ENCODE measurements around the gene CENPS. TPM values are rescaled to one million over a fixed set of nuclear protein-coding genes. Genes with fewer than 3 reads are reported as not detected.

The CENPS gene
- total and polyA plus RNA-seq, 9 of the 15 experiments (the other 6 are each of a cell fraction or from before 2014, with no cell fraction given) = 10.2 to 36.0 (median 26.0) TPM

GRCh38 chr1:10474613-10475507, 44.6 kb downstream of the CENPS start, which contains the start of gene PEX14 (continued):
- TF ChIP-seq, protein P1, sequence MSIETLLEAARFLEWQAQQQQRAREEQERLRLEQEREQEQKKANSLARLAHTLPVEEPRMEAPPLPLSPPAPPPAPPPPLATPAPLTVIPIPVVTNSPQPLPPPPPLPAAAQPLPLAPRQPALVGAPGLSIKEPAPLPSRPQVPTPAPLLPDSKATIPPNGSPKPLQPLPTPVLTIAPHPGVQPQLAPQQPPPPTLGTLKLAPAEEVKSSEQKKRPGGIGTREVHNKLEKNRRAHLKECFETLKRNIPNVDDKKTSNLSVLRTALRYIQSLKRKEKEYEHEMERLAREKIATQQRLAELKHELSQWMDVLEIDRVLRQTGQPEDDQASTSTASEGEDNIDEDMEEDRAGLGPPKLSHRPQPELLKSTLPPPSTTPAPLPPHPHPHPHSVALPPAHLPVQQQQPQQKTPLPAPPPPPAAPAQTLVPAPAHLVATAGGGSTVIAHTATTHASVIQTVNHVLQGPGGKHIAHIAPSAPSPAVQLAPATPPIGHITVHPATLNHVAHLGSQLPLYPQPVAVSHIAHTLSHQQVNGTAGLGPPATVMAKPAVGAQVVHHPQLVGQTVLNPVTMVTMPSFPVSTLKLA (conservative IDR thresholded peaks at IDR 0.05) = peak; percentile 74 to 82
- peak; percentile 9; the same call in 1 of the 2 replicates for TF ChIP-seq ZNF668 (CRISPR knock-in tag; IDR thresholded peaks at IDR 0.05)
- peak in 1 of 2 experiments; percentile 70; a peak in 1 of 4 replicates for TF ChIP-seq KDM4B (IDR thresholded peaks at IDR 0.05; ENCODE audit: borderline replicate concordance in 2 of 2, low read depth in 1 of 2)
- no peak for TF ChIP-seq SRSF1 (IDR thresholded peaks at IDR 0.05; ENCODE audit: low read depth, low read length)
- TF ChIP-seq ZNF780A (CRISPR knock-in tag; IDR thresholded peaks at IDR 0.05) = no peak
- TF ChIP-seq NCOR1 (IDR thresholded peaks at IDR 0.05) = peak; percentile 34; the same call in 1 of the 2 replicates
- TF ChIP-seq CTCF (IDR thresholded peaks at IDR 0.05 in 2 of 3, conservative IDR thresholded peaks at IDR 0.05 in 1 of 3; ENCODE audit: insufficient read depth in 2 of 3, low read depth in 1 of 3, low read length in 3 of 3) = peak in 1 of 3 experiments; percentile 8; a peak in 1 of 6 replicates
- TF ChIP-seq, protein P2, sequence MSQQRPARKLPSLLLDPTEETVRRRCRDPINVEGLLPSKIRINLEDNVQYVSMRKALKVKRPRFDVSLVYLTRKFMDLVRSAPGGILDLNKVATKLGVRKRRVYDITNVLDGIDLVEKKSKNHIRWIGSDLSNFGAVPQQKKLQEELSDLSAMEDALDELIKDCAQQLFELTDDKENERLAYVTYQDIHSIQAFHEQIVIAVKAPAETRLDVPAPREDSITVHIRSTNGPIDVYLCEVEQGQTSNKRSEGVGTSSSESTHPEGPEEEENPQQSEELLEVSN (IDR thresholded peaks at IDR 0.05; ENCODE audit: borderline replicate concordance in 1 of 2, extremely low read depth in 1 of 2, insufficient read depth in 1 of 2, insufficient read length in 1 of 2, low read depth in 1 of 2, low read length in 1 of 2, poor library complexity in 1 of 2, severe bottlenecking in 1 of 2) = peak in 1 of 2 experiments; percentile 3
- peak; percentile 72; the same call in 1 of the 2 replicates for TF ChIP-seq MYC (IDR thresholded peaks at IDR 0.05; ENCODE audit: low read depth, low read length)
- no peak for TF ChIP-seq MYC (CRISPR knock-in tag; IDR thresholded peaks at IDR 0.05; ENCODE audit: borderline replicate concordance, low read depth)
- TF ChIP-seq RBBP5 (IDR thresholded peaks at IDR 0.05; ENCODE audit: borderline replicate concordance, insufficient read depth, low read length, poor library complexity, severe bottlenecking) = peak; percentile 99
- TF ChIP-seq SAP30 (IDR thresholded peaks at IDR 0.05; ENCODE audit: borderline replicate concordance, insufficient read depth, low read depth, low read length, poor library complexity, severe bottlenecking) = peak; percentile 41
- TF ChIP-seq KLF1 (tag; IDR thresholded peaks at IDR 0.05) = no peak
- TF ChIP-seq MCM3 (IDR thresholded peaks at IDR 0.05) = no peak
- no peak; the same call in 1 of the 2 replicates for TF ChIP-seq ZNF12 (CRISPR knock-in tag; IDR thresholded peaks at IDR 0.05)
- no peak for TF ChIP-seq MBD1 (CRISPR knock-in tag; IDR thresholded peaks at IDR 0.05)
- TF ChIP-seq TEAD1 (CRISPR knock-in tag; IDR thresholded peaks at IDR 0.05) = 0 out of 4 replicates have a peak, but pooled peaks of 1 of the 2 experiments have one; percentile 31

Measured in K562 (cell line).